ENCODE results near the gene ACSS1.

Gene ACSS1

GRCh38 chr20:25030649-25031207 lies 27.2 kb downstream of the ACSS1 start:
- DNase-seq (ENCODE audit: low spot score) = no peak

GRCh38 chr20:25030007-25030648 lies 27.8 kb downstream of the ACSS1 start:
- peak; percentile 82 for DNase-seq (ENCODE audit: low spot score)

GRCh38 chr20:25025986-25026605 lies 31.8 kb downstream of the ACSS1 start:
- DNase-seq (ENCODE audit: low spot score) = no peak

GRCh38 chr20:25025091-25025861 lies 32.7 kb downstream of the ACSS1 start:
- no peak for DNase-seq (ENCODE audit: low spot score)

- DNase-seq (ENCODE audit: low spot score) = no peak
These were observed 33.8 kb downstream of the ACSS1 start for GRCh38 chr20:25024171-25024570.

- no peak for DNase-seq (ENCODE audit: low spot score)
These were observed 34.6 kb downstream of the ACSS1 start for GRCh38 chr20:25023356-25023755.

- DNase-seq (ENCODE audit: low spot score) = no peak
These were observed 35.3 kb downstream of the ACSS1 start for GRCh38 chr20:25022680-25023079.

- DNase-seq (ENCODE audit: low spot score) = no peak
These were observed 36.6 kb downstream of the ACSS1 start for GRCh38 chr20:25021336-25021735.

GRCh38 chr20:25020901-25021301 lies 37.0 kb downstream of the ACSS1 start:
- no peak for DNase-seq (ENCODE audit: low spot score)

- no peak for DNase-seq (ENCODE audit: low spot score)
These were observed 37.6 kb downstream of the ACSS1 start for GRCh38 chr20:25020345-25020744.

- no peak for DNase-seq (ENCODE audit: low spot score)
These were observed 38.4 kb downstream of the ACSS1 start for GRCh38 chr20:25019381-25020155.

- DNase-seq (ENCODE audit: low spot score) = no peak
These were observed 39.1 kb downstream of the ACSS1 start for GRCh38 chr20:25018841-25019240.

- DNase-seq (ENCODE audit: low spot score) = no peak
These were observed 39.5 kb downstream of the ACSS1 start for GRCh38 chr20:25018425-25018824.

GRCh38 chr20:25017257-25017803 lies 40.6 kb downstream of the ACSS1 start:
- DNase-seq (ENCODE audit: low spot score) = no peak

- no peak for DNase-seq (ENCODE audit: low spot score)
These were observed 41.5 kb downstream of the ACSS1 start for GRCh38 chr20:25016471-25016870.

GRCh38 chr20:25015986-25016385 lies 42.0 kb downstream of the ACSS1 start:
- DNase-seq (ENCODE audit: low spot score) = no peak

GRCh38 chr20:25014816-25015215 lies 43.1 kb downstream of the ACSS1 start:
- DNase-seq (ENCODE audit: low spot score) = no peak

- no peak for DNase-seq (ENCODE audit: low spot score)
These were observed 44.2 kb downstream of the ACSS1 start for GRCh38 chr20:25013478-25014380.

- DNase-seq (ENCODE audit: low spot score) = no peak
These were observed 45.2 kb downstream of the ACSS1 start for GRCh38 chr20:25012616-25013189.

- no peak for DNase-seq (ENCODE audit: low spot score)
These were observed 46.1 kb downstream of the ACSS1 start for GRCh38 chr20:25011831-25012241.

Data from globus pallidus (tissue), 1 donor.